Breast epithelium (tissue), 3 donors: ENCODE measurements around the gene CENPT.

ENCODE experiments used
- POLR2A ChIP-seq: fragments of 450-650 bp; IDR thresholded peaks from one replicate; pipeline ENCODE4 v1.6.1; 2016; ENCODE audit warnings: antibody characterized with exemption, mild to moderate bottlenecking, moderate library complexity
- TF ChIP-seq, protein P1 (sequence below), 3 donors: fragments of 450-650 bp; IDR thresholded peaks; one replicate each; pipeline ENCODE4 v1.5.1; 2016 to 2017; ENCODE audit warnings: antibody characterized with exemption in 3 of 3, mild to moderate bottlenecking in 3 of 3, moderate library complexity in 3 of 3

DNA sequence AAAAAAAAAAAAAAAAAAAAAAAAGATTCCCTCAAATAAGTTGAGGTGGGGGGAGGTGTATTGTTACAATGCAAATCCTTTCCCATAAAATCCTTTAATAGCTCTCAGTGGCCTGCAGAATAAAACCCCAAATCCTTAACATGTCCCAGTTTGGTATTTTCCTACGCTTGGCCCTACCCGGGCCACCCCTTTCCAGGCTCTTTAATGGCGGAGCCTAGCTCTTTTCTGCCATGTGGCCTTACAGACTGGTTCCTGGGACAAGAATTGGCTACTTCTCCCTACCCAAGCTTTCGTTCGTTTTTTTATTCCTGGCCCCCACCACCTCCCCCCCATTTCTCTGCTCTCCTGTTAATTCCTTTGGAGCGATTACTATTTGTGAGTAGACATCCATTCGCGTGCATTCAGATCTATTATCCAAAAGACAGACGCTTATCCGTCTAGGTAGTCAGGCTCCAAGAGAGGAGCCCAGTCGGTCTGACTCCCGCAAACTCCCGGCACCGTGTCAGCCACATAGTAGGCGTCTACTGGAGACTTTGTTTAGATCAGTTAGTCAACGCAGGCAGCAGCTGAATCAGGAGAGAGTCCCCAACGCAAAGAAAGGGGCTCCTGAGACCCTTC is 6.2 kb downstream of the CENPT start:
- TF ChIP-seq, protein P1, sequence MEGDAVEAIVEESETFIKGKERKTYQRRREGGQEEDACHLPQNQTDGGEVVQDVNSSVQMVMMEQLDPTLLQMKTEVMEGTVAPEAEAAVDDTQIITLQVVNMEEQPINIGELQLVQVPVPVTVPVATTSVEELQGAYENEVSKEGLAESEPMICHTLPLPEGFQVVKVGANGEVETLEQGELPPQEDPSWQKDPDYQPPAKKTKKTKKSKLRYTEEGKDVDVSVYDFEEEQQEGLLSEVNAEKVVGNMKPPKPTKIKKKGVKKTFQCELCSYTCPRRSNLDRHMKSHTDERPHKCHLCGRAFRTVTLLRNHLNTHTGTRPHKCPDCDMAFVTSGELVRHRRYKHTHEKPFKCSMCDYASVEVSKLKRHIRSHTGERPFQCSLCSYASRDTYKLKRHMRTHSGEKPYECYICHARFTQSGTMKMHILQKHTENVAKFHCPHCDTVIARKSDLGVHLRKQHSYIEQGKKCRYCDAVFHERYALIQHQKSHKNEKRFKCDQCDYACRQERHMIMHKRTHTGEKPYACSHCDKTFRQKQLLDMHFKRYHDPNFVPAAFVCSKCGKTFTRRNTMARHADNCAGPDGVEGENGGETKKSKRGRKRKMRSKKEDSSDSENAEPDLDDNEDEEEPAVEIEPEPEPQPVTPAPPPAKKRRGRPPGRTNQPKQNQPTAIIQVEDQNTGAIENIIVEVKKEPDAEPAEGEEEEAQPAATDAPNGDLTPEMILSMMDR (IDR thresholded peaks at IDR 0.05) = no peak
- TF ChIP-seq POLR2A = no peak
